Naive thymus-derived CD8-positive, alpha-beta T cell (primary cell): ENCODE measurements around the gene MAMDC2. TPM values are rescaled to one million over a fixed set of nuclear protein-coding genes. Genes with fewer than 3 reads are reported as not detected.
"Not testable (repeated sequence)": the region's sequence is repeated elsewhere in the genome, so short reads cannot be mapped to it uniquely, and the experiment has no call there.

Source experiments
- ATAC-seq, 2 donors: fragments of 150-1000 bp; cut with Tn5 transposase in 1 of 2; sonication (Bioruptor Pico), chemical (Tn5 transposase) in 1 of 2; 1 replicate in 1 of 2; 2 replicates in 1 of 2; pipeline ENCODE4 v1.10.0; 2021; ENCODE audit warnings: mild to moderate bottlenecking in 2 of 2, moderate library complexity in 2 of 2
- POLR2A ChIA-PET: fragments of 350-600 bp; sonication (Branson Sonifier 250); formaldehyde crosslinking; loops from one replicate; lab custom pipeline; 2021; ENCODE audit warnings: antibody characterized with exemption; lab: Charles Lee
- DNase-seq, 10 donors: peaks; one replicate each; pipeline versions ENCODE4 v3.0.0 to v3.0.0-alpha.2; 2020 to 2022
- H3K27ac Mint-ChIP-seq, 10 donors: one replicate each; pipeline ENCODE4 v1.8.0; 2020 to 2022; ENCODE audit warnings: mild to moderate bottlenecking in 10 of 10, mixed read lengths in 10 of 10, moderate library complexity in 4 of 10, inconsistent platforms in 1 of 10
- H3K27me3 Mint-ChIP-seq, 5 donors: one replicate each; pipeline ENCODE4 v1.8.0; 2021 to 2022; ENCODE audit warnings: mixed read lengths in 5 of 5
- H3K36me3 Mint-ChIP-seq, 3 donors: one replicate each; pipeline ENCODE4 v1.8.0; 2020 to 2022; ENCODE audit warnings: mixed read lengths in 3 of 3, mild to moderate bottlenecking in 2 of 3, inconsistent platforms in 1 of 3
- H3K4me1 Mint-ChIP-seq, 4 donors: one replicate each; pipeline ENCODE4 v1.8.0; 2021 to 2022; ENCODE audit warnings: mixed read lengths in 4 of 4
- H3K4me3 Mint-ChIP-seq, 10 donors: one replicate each; pipeline ENCODE4 v1.8.0; 2020 to 2022; ENCODE audit warnings: mild to moderate bottlenecking in 10 of 10, mixed read lengths in 10 of 10, moderate library complexity in 6 of 10, inconsistent platforms in 1 of 10
- H3K9me3 Mint-ChIP-seq, 9 donors: one replicate each; pipeline ENCODE4 v1.8.0; 2020 to 2022; ENCODE audit warnings: mixed read lengths in 9 of 9, mild to moderate bottlenecking in 3 of 9, inconsistent platforms in 1 of 9, moderate library complexity in 1 of 9
- polyA plus RNA-seq, 3 donors: library from polyadenylated mRNA; unstranded; fragments of 300-500 nt; fragmentation: Illumina TruSeq; gene quantifications; one replicate each; pipeline ENCODE4 v1.2.3, GENCODE V29; 2021
- total RNA-seq, 8 experiments: library from RNA in 2 of 8; stranded (reverse) in 2 of 8; gene quantifications; one replicate each; pipeline ENCODE4 v1.2.3 and lab custom pipeline; 2021 to 2026

MAMDC2 gene
- total and polyA plus RNA-seq, 5 experiments from 2014 or later: 0.19 TPM; not detected in 4

- ATAC-seq (no peak), DNase-seq (no peak)
- no peak overlapping the region for H3K4me3 Mint-ChIP-seq
- POLR2A ChIA-PET: no interaction called here
- peaks cover 2 to 23% (median 3%) of the 10 kb centered on the region in 5 donors for H3K27me3 Mint-ChIP-seq
- no peaks in the 10 kb centered on the region for H3K4me1 Mint-ChIP-seq
- no peaks in the 10 kb centered on the region for H3K36me3 Mint-ChIP-seq
- H3K27ac Mint-ChIP-seq: no peak overlapping the region
- H3K9me3 Mint-ChIP-seq: no peaks in the 10 kb centered on the region
Measured at GRCh38 chr9:70013598-70014196, 30.0 kb upstream of the MAMDC2 start.

- Mint-ChIP-seq H3K27me3 (peaks cover 2 to 25% (median 3%) of the 10 kb centered on the region in 5 donors), H3K27ac (no peak overlapping the region), H3K36me3 (no peaks in the 10 kb centered on the region), H3K4me3 (no peak overlapping the region), H3K9me3 (no peaks in the 10 kb centered on the region), H3K4me1 (no peaks in the 10 kb centered on the region)
- DNase-seq (no peak), ATAC-seq (no peak)
- POLR2A ChIA-PET: no interaction called here
Measured at GRCh38 chr9:70015099-70015498, 28.5 kb upstream of the MAMDC2 start.

- peaks cover 3 to 43% (median 7%) of the 10 kb centered on the region in 5 donors for H3K27me3 Mint-ChIP-seq
- POLR2A ChIA-PET: no interaction called here
- ATAC-seq (no peak), DNase-seq (no peak)
- H3K27ac Mint-ChIP-seq: no peak overlapping the region
- H3K4me3 Mint-ChIP-seq: no peak overlapping the region
- peaks cover 0 to 12% (median 0%) of the 10 kb centered on the region in 9 donors for H3K9me3 Mint-ChIP-seq
- peaks cover 0 to 4% (median 0%) of the 10 kb centered on the region in 3 donors for H3K36me3 Mint-ChIP-seq
- H3K4me1 Mint-ChIP-seq: no peaks in the 10 kb centered on the region
Measured at GRCh38 chr9:70020217-70020616, 23.4 kb upstream of the MAMDC2 start.

- Mint-ChIP-seq H3K9me3 (peaks cover 0 to 20% (median 0%) of the 10 kb centered on the region in 9 donors), H3K4me1 (no peaks in the 10 kb centered on the region), H3K27ac (no peak overlapping the region), H3K36me3 (peaks cover 0 to 4% (median 0%) of the 10 kb centered on the region in 3 donors), H3K4me3 (no peak overlapping the region), H3K27me3 (peaks cover 3 to 43% (median 10%) of the 10 kb centered on the region in 5 donors)
- POLR2A ChIA-PET: no interaction called here
- DNase-seq: no peak
- no peak for ATAC-seq
Measured at GRCh38 chr9:70020991-70021571, 22.6 kb upstream of the MAMDC2 start.

- DNase-seq (no peak), ATAC-seq (no peak)
- no peaks in the 10 kb centered on the region for H3K4me1 Mint-ChIP-seq
- no peak overlapping the region for H3K27ac Mint-ChIP-seq
- no peak overlapping the region for H3K4me3 Mint-ChIP-seq
- POLR2A ChIA-PET: no interaction called here
- H3K27me3 Mint-ChIP-seq: peaks cover 5 to 42% (median 12%) of the 10 kb centered on the region in 5 donors
- H3K9me3 Mint-ChIP-seq: peaks cover 0 to 20% (median 3%) of the 10 kb centered on the region in 9 donors
- peaks cover 0 to 4% (median 0%) of the 10 kb centered on the region in 3 donors for H3K36me3 Mint-ChIP-seq
Measured at GRCh38 chr9:70028287-70028686, 15.4 kb upstream of the MAMDC2 start.

GRCh38 chr9:70030156-70030555 lies 13.5 kb upstream of the MAMDC2 start:
- Mint-ChIP-seq H3K36me3 (no peaks in the 10 kb centered on the region), H3K4me1 (no peaks in the 10 kb centered on the region), H3K27ac (no peak overlapping the region), H3K4me3 (no peak overlapping the region), H3K9me3 (peaks cover 0 to 14% (median 3%) of the 10 kb centered on the region in 9 donors), H3K27me3 (peaks cover 3 to 31% (median 13%) of the 10 kb centered on the region in 5 donors)
- POLR2A ChIA-PET: no interaction called here
- DNase-seq (no peak), ATAC-seq (no peak)

- POLR2A ChIA-PET: no interaction called here
- Mint-ChIP-seq H3K27me3 (peaks cover 3 to 28% (median 10%) of the 10 kb centered on the region in 5 donors), H3K27ac (no peak overlapping the region), H3K4me3 (no peak overlapping the region), H3K36me3 (no peaks in the 10 kb centered on the region), H3K4me1 (no peaks in the 10 kb centered on the region), H3K9me3 (peaks cover 0 to 14% (median 1%) of the 10 kb centered on the region in 9 donors)
- no peak for ATAC-seq
- no peak for DNase-seq
Measured at GRCh38 chr9:70031141-70031545, 12.5 kb upstream of the MAMDC2 start.

GRCh38 chr9:70034271-70034711 lies 9.4 kb upstream of the MAMDC2 start:
- peaks cover 4 to 38% (median 17%) of the 10 kb centered on the region in 5 donors for H3K27me3 Mint-ChIP-seq
- DNase-seq (no peak), ATAC-seq (no peak)
- peaks cover 0 to 12% (median 5%) of the 10 kb centered on the region in 9 donors for H3K9me3 Mint-ChIP-seq
- POLR2A ChIA-PET: no interaction called here
- H3K4me3 Mint-ChIP-seq: no peak overlapping the region
- H3K27ac Mint-ChIP-seq: no peak overlapping the region
- peaks cover 0 to 3% (median 0%) of the 10 kb centered on the region in 3 donors for H3K36me3 Mint-ChIP-seq
- H3K4me1 Mint-ChIP-seq: no peaks in the 10 kb centered on the region

GRCh38 chr9:70035691-70036090 lies 8.0 kb upstream of the MAMDC2 start:
- DNase-seq (no peak), ATAC-seq (no peak)
- Mint-ChIP-seq H3K4me1 (no peaks in the 10 kb centered on the region), H3K4me3 (no peak overlapping the region), H3K9me3 (peaks cover 0 to 12% (median 4%) of the 10 kb centered on the region in 9 donors), H3K27me3 (peaks cover 8 to 51% (median 17%) of the 10 kb centered on the region in 5 donors), H3K27ac (no peak overlapping the region), H3K36me3 (peaks cover 0 to 3% (median 0%) of the 10 kb centered on the region in 3 donors)
- POLR2A ChIA-PET: no interaction called here

GRCh38 chr9:70036641-70037040 lies 7.0 kb upstream of the MAMDC2 start:
- peaks cover 0 to 12% (median 4%) of the 10 kb centered on the region in 9 donors for H3K9me3 Mint-ChIP-seq
- ATAC-seq (no peak), DNase-seq (no peak)
- H3K4me1 Mint-ChIP-seq: no peaks in the 10 kb centered on the region
- POLR2A ChIA-PET: no interaction called here
- H3K36me3 Mint-ChIP-seq: peaks cover 0 to 3% (median 0%) of the 10 kb centered on the region in 3 donors
- H3K27me3 Mint-ChIP-seq: peaks cover 11 to 51% (median 18%) of the 10 kb centered on the region in 5 donors
- no peak overlapping the region for H3K4me3 Mint-ChIP-seq
- H3K27ac Mint-ChIP-seq: no peak overlapping the region

- DNase-seq, H3K4me1 Mint-ChIP-seq, H3K36me3 Mint-ChIP-seq, ATAC-seq, POLR2A ChIA-PET, H3K27ac Mint-ChIP-seq, H3K4me3 Mint-ChIP-seq: not testable (repeated sequence)
- Mint-ChIP-seq H3K27me3 (peaks cover 18 to 65% (median 28%) of the 10 kb centered on the region in 5 donors), H3K9me3 (peaks cover 0 to 12% (median 4%) of the 10 kb centered on the region in 9 donors)
Measured at GRCh38 chr9:70038171-70038621, 5.5 kb upstream of the MAMDC2 start.

GRCh38 chr9:70040376-70040903 lies 3.2 kb upstream of the MAMDC2 start:
- Mint-ChIP-seq H3K4me3 (no peak overlapping the region), H3K4me1 (peaks cover 8 to 15% (median 12%) of the 10 kb centered on the region in 4 donors), H3K36me3 (peaks cover 0 to 3% (median 0%) of the 10 kb centered on the region in 3 donors), H3K9me3 (peaks cover 0 to 12% (median 4%) of the 10 kb centered on the region in 9 donors), H3K27ac (no peak overlapping the region), H3K27me3 (peaks cover 32 to 79% (median 44%) of the 10 kb centered on the region in 5 donors)
- DNase-seq (no peak), ATAC-seq (no peak)
- POLR2A ChIA-PET: no interaction called here
